ENCODE data around the gene ZFHX2.

DNA sequence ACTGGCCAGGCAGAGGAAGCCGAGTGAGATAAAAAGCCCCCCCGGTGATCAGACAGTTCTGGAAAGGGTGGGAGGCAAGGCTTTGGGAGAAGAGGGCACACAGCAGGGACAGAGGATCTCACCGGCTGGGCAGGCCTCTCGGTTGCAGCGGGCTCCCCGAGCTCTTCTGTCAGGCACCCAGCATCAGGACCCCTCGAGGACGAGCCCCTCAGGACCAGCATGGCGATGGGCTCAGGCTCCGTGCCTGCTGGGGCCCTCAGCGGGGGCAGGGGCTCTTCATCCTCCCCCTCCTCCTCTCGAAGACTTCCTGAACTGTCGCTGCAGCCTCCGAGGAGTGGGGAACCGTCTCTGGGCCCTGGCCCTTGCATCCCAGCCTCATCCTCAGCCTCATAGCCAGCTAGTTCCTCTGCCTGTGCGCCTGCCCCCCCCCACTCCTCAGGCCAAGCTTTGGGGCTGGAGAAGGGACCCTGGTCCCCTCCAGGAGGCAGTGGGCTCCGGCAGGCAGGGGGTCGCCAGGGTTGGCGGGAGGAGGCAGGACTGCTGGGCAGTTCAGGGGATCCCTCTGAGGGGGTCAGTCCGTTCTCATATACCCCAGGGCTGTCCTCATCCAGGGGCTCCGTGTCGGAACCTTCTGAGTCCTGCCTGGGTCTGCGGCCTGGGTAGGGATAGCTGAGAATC lies 19.4 kb upstream of the ZFHX2 start:
- no peak for TF ChIP-seq SIN3A (IDR thresholded peaks at IDR 0.05; ENCODE audit: borderline replicate concordance, insufficient read depth, low read length)
- TF ChIP-seq POLR2AphosphoS5 (IDR thresholded peaks at IDR 0.05; ENCODE audit: low read depth, low read length) = no peak
